Subcutaneous adipose tissue (tissue), 4 donors: ENCODE results near the gene ACRBP. TPM values are rescaled to one million over a fixed set of nuclear protein-coding genes. Genes with fewer than 3 reads are reported as not detected.

ENCODE experiments used
- CTCF ChIP-seq: fragments of 450-650 bp; IDR thresholded peaks from one replicate; pipeline ENCODE4 v1.5.1; 2016; ENCODE audit warnings: low read depth, mild to moderate bottlenecking, control low read depth, antibody characterized with exemption, moderate library complexity
- total RNA-seq, 4 donors: library from RNA; depleted of rRNA; stranded (reverse); fragments of >200 nt; gene quantifications; one replicate each; pipeline ENCODE4 v1.1.0, GENCODE V29; 2016

The ACRBP gene
- total RNA-seq, 4 donors from 2014 or later = 2.4 to 4.9 (median 2.4) TPM; not detected in 1

DNA sequence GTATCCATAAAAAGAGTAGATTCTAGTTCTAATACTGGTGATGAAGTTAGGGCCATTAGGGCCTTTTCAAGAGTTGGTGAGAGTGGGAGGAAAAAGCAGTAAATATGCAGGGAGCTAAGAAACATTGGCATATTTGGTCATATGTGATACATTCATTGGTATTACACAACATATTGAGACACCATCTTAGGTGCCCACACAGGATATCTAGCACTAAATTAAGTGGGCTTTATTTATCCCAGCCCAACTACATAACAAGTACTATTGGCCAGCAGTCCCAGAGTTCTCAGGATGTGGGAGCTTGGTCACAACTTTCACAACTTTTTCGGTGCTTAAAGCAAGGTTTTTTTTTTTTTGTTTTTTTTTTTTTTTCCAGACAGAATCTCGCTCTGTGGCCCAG is 17.7 kb upstream of the ACRBP start:
- no peak for TF ChIP-seq CTCF

DNA sequence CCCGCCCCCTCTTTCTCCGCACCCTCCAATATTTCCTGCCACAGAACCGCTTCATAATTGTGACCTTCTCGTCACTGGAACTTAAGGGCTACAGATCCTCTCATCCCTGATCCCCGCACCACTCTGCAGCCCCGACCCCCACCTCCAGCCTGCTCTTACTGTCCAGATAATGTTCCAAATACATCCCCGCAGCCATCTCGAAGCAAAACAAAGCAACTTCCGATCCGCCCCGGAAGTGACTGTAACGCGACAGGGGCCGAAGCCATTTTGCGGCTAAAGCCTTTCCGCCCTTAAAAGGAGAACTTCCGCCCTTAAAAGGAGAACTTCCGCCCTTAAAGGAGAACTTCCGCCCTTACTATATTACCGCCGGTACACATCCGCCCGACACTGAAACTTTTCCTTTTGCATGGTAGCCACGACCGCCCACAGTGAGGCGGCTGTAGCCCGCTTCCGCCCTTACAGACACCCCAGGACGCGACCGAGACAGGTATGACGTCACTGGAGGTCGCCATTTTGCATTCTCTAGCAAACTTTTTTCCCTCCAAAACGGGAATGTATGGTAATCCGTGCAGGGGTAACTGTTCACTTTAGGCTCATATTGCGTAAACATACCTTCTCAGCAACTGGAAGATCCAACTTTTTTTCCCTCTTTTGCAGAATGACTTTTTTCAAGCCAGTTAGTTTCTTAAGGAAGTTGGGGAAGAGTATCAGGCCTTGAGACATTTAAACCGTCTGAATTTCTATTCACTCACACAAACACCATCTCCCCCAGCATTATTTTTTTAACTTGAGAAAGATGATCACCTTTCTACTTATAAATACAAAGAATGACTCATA is 15.9 kb upstream of the ACRBP start, which contains the start of gene ING4:
Gene ING4 (minus strand): TSS at position 214 of the 837 bp plus-strand sequence. CDS start 18 bp downstream, at position 196.
- TF ChIP-seq CTCF = no peak

GRCh38 chr12:6662602-6662905 is 15.3 kb upstream of the ACRBP start:
- no peak for TF ChIP-seq CTCF

DNA sequence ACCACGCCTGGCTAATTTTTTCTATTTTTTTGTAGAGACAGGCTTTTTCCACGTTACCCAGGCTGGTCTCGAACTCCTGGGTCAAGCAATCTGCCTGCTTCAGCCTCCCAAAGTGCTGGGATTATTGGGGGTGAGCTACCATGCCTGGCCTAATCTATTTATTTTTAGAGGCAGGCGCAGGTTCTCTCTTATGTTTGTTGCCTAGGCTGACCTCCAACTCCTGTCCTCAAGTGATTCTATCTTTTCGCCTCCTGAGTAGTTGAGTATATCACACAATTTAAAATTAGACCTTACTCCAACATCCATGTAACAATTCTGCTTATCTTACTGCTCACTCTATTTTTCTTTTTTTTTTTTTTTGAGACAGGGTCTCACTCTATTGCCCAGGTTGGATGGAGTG is 6.8 kb upstream of the ACRBP start:
- no peak for TF ChIP-seq CTCF

DNA sequence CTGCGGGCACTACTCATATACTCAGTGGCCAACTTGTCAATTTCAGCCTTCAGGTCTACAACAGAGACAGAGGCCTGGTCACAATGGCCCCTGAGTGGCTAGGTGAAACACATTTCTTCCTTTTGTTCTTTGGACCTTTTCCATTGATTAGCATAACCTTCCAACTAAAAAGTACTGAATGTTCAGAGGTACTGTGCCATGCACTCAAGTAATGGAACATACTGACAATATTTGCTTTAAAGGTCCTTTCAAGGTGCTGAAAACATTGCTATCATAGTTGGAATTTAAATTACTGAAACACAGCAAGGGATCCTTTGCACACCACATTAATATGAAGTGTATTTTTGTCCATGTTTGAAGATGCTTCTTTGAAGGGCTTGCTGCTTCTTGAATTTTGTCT is 6.1 kb upstream of the ACRBP start:
- TF ChIP-seq CTCF = no peak

DNA sequence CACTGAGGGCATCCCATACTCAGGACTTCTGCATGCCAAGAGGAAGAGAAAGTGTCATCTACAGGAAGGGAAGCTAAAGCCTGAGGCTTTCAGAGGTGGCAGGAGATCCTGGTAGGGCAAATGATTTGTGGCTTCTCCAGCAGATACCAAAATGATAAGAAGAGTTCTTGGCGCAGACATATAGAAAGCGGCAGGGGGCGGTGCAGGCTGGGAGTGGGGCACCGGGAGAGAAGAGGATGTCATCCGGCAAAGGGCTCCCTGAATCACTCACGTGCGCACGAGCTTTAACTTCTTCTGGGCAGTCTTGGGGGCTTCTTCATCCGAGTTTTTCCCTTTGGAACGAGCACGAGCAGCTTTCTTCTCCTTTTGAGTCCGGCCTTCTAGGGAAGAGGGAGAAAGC is 5.2 kb upstream of the ACRBP start:
- TF ChIP-seq CTCF = no peak

DNA sequence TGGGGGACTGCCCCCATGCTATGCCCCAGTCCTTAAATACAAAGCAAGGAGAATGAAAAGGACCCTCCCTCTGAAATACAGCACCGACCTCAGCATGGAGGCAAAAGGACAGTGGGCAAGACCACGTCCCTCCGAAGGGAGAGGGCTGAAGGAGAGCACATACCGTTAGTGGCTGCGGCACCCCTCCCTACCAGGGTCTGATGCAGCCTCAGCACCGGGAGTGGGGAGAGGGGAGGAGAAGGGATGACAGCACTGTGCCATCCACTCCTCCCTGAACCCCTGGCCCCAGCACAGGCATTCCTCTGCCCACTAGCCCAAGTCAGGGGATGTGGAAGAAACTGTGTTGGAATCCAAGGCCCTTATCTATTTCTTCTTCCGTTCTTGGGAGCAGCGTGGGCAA is 3.6 kb upstream of the ACRBP start:
- TF ChIP-seq CTCF = no peak
